Measurements from ENCODE around the gene SLC16A2.
A peak's percentile ranks its signal among the peaks of the same experiment; 100 is the strongest.

The SLC16A2 gene

GRCh38 chrX:74421036-74421739 is at the start of gene SLC16A2:
Gene SLC16A2, plus strand, starts transcription at chrX:74421493. Its CDS starts 145 bp downstream, at chrX:74421638.
- DNase-seq, result peak in 2 of 3 experiments; percentile 76 to 78

GRCh38 chrX:74372272-74372671 is 49.0 kb upstream of the SLC16A2 start:
- no peak for DNase-seq

- no peak for DNase-seq
These were observed 44.0 kb upstream of the SLC16A2 start for GRCh38 chrX:74377282-74377681.

GRCh38 chrX:74382613-74383012 is 38.7 kb upstream of the SLC16A2 start:
- DNase-seq, result peak; percentile 26 to 77 (median 35)

GRCh38 chrX:74383611-74384010 is 37.7 kb upstream of the SLC16A2 start:
- DNase-seq, result peak in 2 of 3 experiments; percentile 19 to 73

- no peak for DNase-seq
These were observed 32.1 kb upstream of the SLC16A2 start for GRCh38 chrX:74389016-74389722.

- DNase-seq, result no peak
These were observed 25.7 kb upstream of the SLC16A2 start for GRCh38 chrX:74395556-74395955.

GRCh38 chrX:74405973-74406489 is 15.3 kb upstream of the SLC16A2 start:
- no peak for DNase-seq

- no peak for DNase-seq
These were observed 13.0 kb upstream of the SLC16A2 start for GRCh38 chrX:74408304-74408703.

- peak in 2 of 3 experiments; percentile 62 to 77 for DNase-seq
These were observed 1.5 kb upstream of the SLC16A2 start for GRCh38 chrX:74419864-74420195.

- peak in 2 of 3 experiments; percentile 62 to 77 for DNase-seq
These were observed 877 bp upstream of the SLC16A2 start for GRCh38 chrX:74420196-74421035.

GRCh38 chrX:74421740-74422352 is 553 bp downstream of the SLC16A2 start:
- peak in 2 of 3 experiments; percentile 51 to 57 for DNase-seq

- peak in 2 of 3 experiments; percentile 56 to 73 for DNase-seq
These were observed 1.4 kb downstream of the SLC16A2 start for GRCh38 chrX:74422576-74423288.

- peak in 2 of 3 experiments; percentile 16 to 54 for DNase-seq
These were observed 2.2 kb downstream of the SLC16A2 start for GRCh38 chrX:74423289-74423998.

GRCh38 chrX:74426071-74426470 is 4.8 kb downstream of the SLC16A2 start:
- DNase-seq, result no peak

- no peak for DNase-seq
These were observed 5.3 kb downstream of the SLC16A2 start for GRCh38 chrX:74426615-74427014.

GRCh38 chrX:74431797-74432196 is 10.5 kb downstream of the SLC16A2 start:
- DNase-seq, result no peak

- DNase-seq, result no peak
These were observed 13.0 kb downstream of the SLC16A2 start for GRCh38 chrX:74434336-74434735.

GRCh38 chrX:74437530-74437929 is 16.2 kb downstream of the SLC16A2 start:
- no peak for DNase-seq

GRCh38 chrX:74438764-74439163 is 17.5 kb downstream of the SLC16A2 start:
- no peak for DNase-seq

GRCh38 chrX:74445099-74445498 is 23.8 kb downstream of the SLC16A2 start:
- DNase-seq, result no peak
